H9 (cell line): ENCODE measurements around the gene PTPRN2. TPM values are rescaled to one million over a fixed set of nuclear protein-coding genes. Genes with fewer than 3 reads are reported as not detected.

Experiments used
- DNase-seq: peaks from one replicate; pipeline ENCODE4 v3.0.0-alpha.2; 2017
- H2AFZ ChIP-seq: one replicate; pipeline ENCODE4 v1.6.1; 2013; ENCODE audit warnings: mild to moderate bottlenecking, low read length, control low read depth, moderate library complexity
- H2AK5ac ChIP-seq: 2 replicates; pipeline ENCODE4 v1.6.1; 2013; ENCODE audit warnings: low read length, control low read depth, mixed read lengths; ENCODE audit not compliant: insufficient read length
- H2BK120ac ChIP-seq: one replicate; pipeline ENCODE4 v1.6.1; 2013; ENCODE audit warnings: low read depth, mild to moderate bottlenecking, low read length, control low read depth, inconsistent platforms; ENCODE audit not compliant: poor library complexity, severe bottlenecking
- H2BK12ac ChIP-seq: 2 replicates; pipeline ENCODE4 v1.6.1; 2013; ENCODE audit warnings: low read length, control low read depth, mixed read lengths, low read depth; ENCODE audit not compliant: insufficient read length
- H2BK15ac ChIP-seq: 2 replicates; pipeline ENCODE4 v1.6.1; 2013; ENCODE audit warnings: low read depth, low read length, control low read depth
- H2BK20ac ChIP-seq: one replicate; pipeline ENCODE4 v1.6.1; 2013; ENCODE audit warnings: low read depth, mild to moderate bottlenecking, low read length, control low read depth, inconsistent platforms; ENCODE audit not compliant: poor library complexity, severe bottlenecking
- H2BK5ac ChIP-seq: 2 replicates; pipeline ENCODE4 v1.6.1; 2013; ENCODE audit warnings: low read length, control low read depth, mixed read lengths; ENCODE audit not compliant: insufficient read length
- H3K14ac ChIP-seq: 2 replicates; pipeline ENCODE4 v1.6.1; 2013; ENCODE audit warnings: low read length, control low read depth; ENCODE audit not compliant: insufficient read depth
- H3K18ac ChIP-seq: 2 replicates; pipeline ENCODE4 v1.6.1; 2013; ENCODE audit warnings: low read depth, mild to moderate bottlenecking, mixed read lengths, low read length, control low read depth; ENCODE audit not compliant: insufficient read length
- H3K23ac ChIP-seq: 2 replicates; pipeline ENCODE4 v1.6.1; 2013; ENCODE audit warnings: low read length, control low read depth, mixed read lengths, low read depth; ENCODE audit not compliant: insufficient read length
- H3K23me2 ChIP-seq: 2 replicates; pipeline ENCODE4 v1.6.1; 2013; ENCODE audit warnings: low read depth, mild to moderate bottlenecking, mixed read lengths, low read length, control low read depth; ENCODE audit not compliant: insufficient read length, poor library complexity, severe bottlenecking
- H3K27ac ChIP-seq: 2 replicates; pipeline ENCODE4 v1.5.1; 2013; ENCODE audit warnings: low read length, control low read depth, mixed read lengths, low read depth; ENCODE audit not compliant: insufficient read length
- H3K27me3 ChIP-seq: 2 replicates; pipeline ENCODE4 v1.6.1; 2013; ENCODE audit warnings: low read length, control low read depth, inconsistent platforms; ENCODE audit not compliant: insufficient read depth
- H3K4ac ChIP-seq: 2 replicates; pipeline ENCODE4 v1.6.1; 2013; ENCODE audit warnings: low read depth, mild to moderate bottlenecking, control low read depth, inconsistent platforms, low read length, moderate library complexity
- H3K4me1 ChIP-seq: 2 replicates; pipeline ENCODE4 v1.6.1; 2013; ENCODE audit warnings: low read length, control low read depth, inconsistent platforms; ENCODE audit not compliant: insufficient read depth
- H3K4me2 ChIP-seq: 2 replicates; pipeline ENCODE4 v1.6.1; 2013; ENCODE audit warnings: low read length, control low read depth, mixed read lengths; ENCODE audit not compliant: insufficient read length, insufficient read depth
- H3K56ac ChIP-seq: 2 replicates; pipeline ENCODE4 v1.6.1; 2013; ENCODE audit warnings: low read depth, mild to moderate bottlenecking, mixed read lengths, low read length, control low read depth; ENCODE audit not compliant: insufficient read length
- H3K79me1 ChIP-seq: 2 replicates; pipeline ENCODE4 v1.6.1; 2013; ENCODE audit warnings: low read depth, mild to moderate bottlenecking, moderate library complexity, low read length, control low read depth, inconsistent platforms; ENCODE audit not compliant: insufficient read depth, poor library complexity, severe bottlenecking
- H3K79me2 ChIP-seq: 2 replicates; pipeline ENCODE4 v1.6.1; 2013; ENCODE audit warnings: low read length, control low read depth, inconsistent platforms; ENCODE audit not compliant: insufficient read depth
- H3K9ac ChIP-seq: 2 replicates; pipeline ENCODE4 v1.6.1; 2013; ENCODE audit warnings: low read length, control low read depth, mixed read lengths; ENCODE audit not compliant: insufficient read length; ENCODE audit errors: extremely low read depth
- H3K9me3 ChIP-seq: one replicate; pipeline ENCODE4 v1.6.1; 2013; ENCODE audit warnings: low read depth, low read length, inconsistent platforms; ENCODE audit not compliant: control insufficient read depth
- H3T11ph ChIP-seq: one replicate; pipeline ENCODE4 v1.6.1; 2013; ENCODE audit warnings: mild to moderate bottlenecking, low read length, control low read depth, inconsistent platforms
- H4K20me1 ChIP-seq: one replicate; pipeline ENCODE4 v1.6.1; 2013; ENCODE audit not compliant: control insufficient read depth, insufficient read length, insufficient read depth
- H4K5ac ChIP-seq: 2 replicates; pipeline ENCODE4 v1.6.1; 2013; ENCODE audit warnings: low read depth, mild to moderate bottlenecking, mixed read lengths, low read length, control low read depth; ENCODE audit not compliant: insufficient read length
- H4K8ac ChIP-seq: replicated peaks from 2 replicates; pipeline ENCODE4 v1.6.1; 2013; ENCODE audit warnings: low read length, control low read depth, mixed read lengths, low read depth; ENCODE audit not compliant: insufficient read length
- H4K91ac ChIP-seq: 2 replicates; pipeline ENCODE4 v1.6.1; 2013; ENCODE audit warnings: low read depth, mild to moderate bottlenecking, moderate library complexity, mixed read lengths, low read length, control low read depth; ENCODE audit not compliant: insufficient read length
- H3K27ac Mint-ChIP-seq, 3 experiments: 2 replicates in 2 of 3; 3 replicates in 1 of 3; pipeline ENCODE4 v1.8.0; 2020 to 2021; ENCODE audit warnings: mixed read lengths in 3 of 3, mild to moderate bottlenecking in 1 of 3, moderate library complexity in 1 of 3
- H3K27me3 Mint-ChIP-seq: 2 replicates; pipeline ENCODE4 v1.8.0; 2021; ENCODE audit warnings: low read depth, mild to moderate bottlenecking, moderate library complexity, mixed read lengths
- H3K36me3 Mint-ChIP-seq, 3 experiments: 2 replicates in 2 of 3; 3 replicates in 1 of 3; pipeline ENCODE4 v1.8.0; 2020 to 2021; ENCODE audit warnings: low read depth in 3 of 3, mixed read lengths in 3 of 3; ENCODE audit not compliant: insufficient read depth in 1 of 3
- H3K4me1 Mint-ChIP-seq, 2 experiments: 2 replicates each; pipeline ENCODE4 v1.8.0; 2020; ENCODE audit warnings: mixed read lengths in 2 of 2
- H3K4me3 Mint-ChIP-seq, 2 experiments: 2 replicates in 1 of 2; 3 replicates in 1 of 2; pipeline ENCODE4 v1.8.0; 2020 to 2021; ENCODE audit warnings: mild to moderate bottlenecking in 2 of 2, mixed read lengths in 2 of 2, moderate library complexity in 1 of 2
- H3K9me3 Mint-ChIP-seq, 2 experiments: 2 replicates in 1 of 2; 3 replicates in 1 of 2; pipeline ENCODE4 v1.8.0; 2020; ENCODE audit warnings: mild to moderate bottlenecking in 2 of 2, mixed read lengths in 2 of 2, moderate library complexity in 1 of 2
- WGBS: extraction: QIAGEN DNeasy Blood & Tissue Kit; methylation state at CpG from one replicate; pipeline ENCODE4 v1.1.7; 2013; ENCODE audit warnings: missing lambda C conversion rate, low lambda C conversion rate, mixed read lengths; ENCODE audit not compliant: insufficient read length; ENCODE audit errors: extremely low coverage; 5-methylcytosine and 5-hydroxymethylcytosine counted together
- total RNA-seq: library from RNA; stranded (reverse); gene quantifications from 2 replicates; pipeline ENCODE4 v1.2.1, GENCODE V29; 2021
- TF ChIP-seq, protein P1 (sequence below): fragments of 200-600 bp; sonication (generic); conservative IDR thresholded peaks from 3 replicates; pipeline ENCODE4 v1.8.0; 2021; ENCODE audit warnings: antibody characterized with exemption, mild to moderate bottlenecking

Gene PTPRN2
- total RNA-seq, 1 experiment from 2014 or later = 5.2 TPM

DNA sequence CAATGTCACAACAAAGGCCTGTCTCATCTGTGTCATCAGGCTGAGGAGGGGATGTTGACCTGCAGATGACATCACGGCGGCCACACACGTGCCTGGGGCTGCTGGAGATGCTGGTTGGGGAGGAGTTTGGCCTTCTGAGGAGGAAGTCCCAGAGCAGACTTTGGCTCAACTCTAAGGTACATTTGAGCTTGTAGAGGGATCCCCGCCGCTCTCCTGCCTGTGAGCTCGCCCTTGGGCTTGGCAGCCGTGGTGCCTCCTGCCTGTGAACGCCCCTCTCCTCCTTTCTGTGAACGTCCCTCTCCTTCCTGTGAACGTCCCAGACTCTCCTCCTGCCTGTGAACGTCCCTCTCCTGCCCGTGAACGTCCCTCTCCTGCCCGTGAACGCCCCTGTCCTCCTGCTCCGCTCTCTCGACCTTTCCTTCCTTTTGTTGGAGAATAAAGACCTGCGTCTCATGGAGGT lies 1074.4 kb downstream of the PTPRN2 start:
- Histone ChIP-seq H3K14ac (no peak overlapping the region), H2BK120ac (no peak overlapping the region), H3K18ac (peak overlapping the region; percentile 2), H3K4me1 (no peaks in the 10 kb centered on the region), H3K4me2 (no peak overlapping the region), H2AK5ac (no peak overlapping the region), H4K8ac (no peak overlapping the region), H3K23ac (no peak overlapping the region), H2BK5ac (no peak overlapping the region), H3K56ac (no peak overlapping the region), H3K27ac (no peak overlapping the region), H3K79me1 (no peaks in the 10 kb centered on the region), H3K9ac (no peak overlapping the region), H4K20me1 (no peaks in the 10 kb centered on the region), H2BK12ac (no peak overlapping the region), H3K23me2 (no peaks in the 10 kb centered on the region), H3K4ac (no peak overlapping the region), H3K79me2 (no peaks in the 10 kb centered on the region), H3K27me3 (no peaks in the 10 kb centered on the region), H2AFZ (no peak overlapping the region), H3T11ph (no peak overlapping the region), H3K9me3 (no peaks in the 10 kb centered on the region), H2BK20ac (no peak overlapping the region), H4K5ac (no peak overlapping the region), H4K91ac (no peak overlapping the region), H2BK15ac (no peak overlapping the region)
- peaks cover 0 to 3% (median 0%) of the 10 kb centered on the region in 3 experiments; a peak in 1 of 7 replicates for H3K36me3 Mint-ChIP-seq
- WGBS = no CpG with 5 or more reads among the region's 18 CpGs
- TF ChIP-seq, protein P1, sequence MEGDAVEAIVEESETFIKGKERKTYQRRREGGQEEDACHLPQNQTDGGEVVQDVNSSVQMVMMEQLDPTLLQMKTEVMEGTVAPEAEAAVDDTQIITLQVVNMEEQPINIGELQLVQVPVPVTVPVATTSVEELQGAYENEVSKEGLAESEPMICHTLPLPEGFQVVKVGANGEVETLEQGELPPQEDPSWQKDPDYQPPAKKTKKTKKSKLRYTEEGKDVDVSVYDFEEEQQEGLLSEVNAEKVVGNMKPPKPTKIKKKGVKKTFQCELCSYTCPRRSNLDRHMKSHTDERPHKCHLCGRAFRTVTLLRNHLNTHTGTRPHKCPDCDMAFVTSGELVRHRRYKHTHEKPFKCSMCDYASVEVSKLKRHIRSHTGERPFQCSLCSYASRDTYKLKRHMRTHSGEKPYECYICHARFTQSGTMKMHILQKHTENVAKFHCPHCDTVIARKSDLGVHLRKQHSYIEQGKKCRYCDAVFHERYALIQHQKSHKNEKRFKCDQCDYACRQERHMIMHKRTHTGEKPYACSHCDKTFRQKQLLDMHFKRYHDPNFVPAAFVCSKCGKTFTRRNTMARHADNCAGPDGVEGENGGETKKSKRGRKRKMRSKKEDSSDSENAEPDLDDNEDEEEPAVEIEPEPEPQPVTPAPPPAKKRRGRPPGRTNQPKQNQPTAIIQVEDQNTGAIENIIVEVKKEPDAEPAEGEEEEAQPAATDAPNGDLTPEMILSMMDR = no peak
- peaks cover 6 to 10% of the 10 kb centered on the region in 2 experiments; a peak in 3 of 4 replicates for H3K4me1 Mint-ChIP-seq
- peaks cover 0 to 7% of the 10 kb centered on the region in 2 experiments; a peak in 2 of 5 replicates for H3K9me3 Mint-ChIP-seq
- H3K27ac Mint-ChIP-seq = no peak overlapping the region
- peaks cover 86% of the 10 kb centered on the region for H3K27me3 Mint-ChIP-seq
- no peak overlapping the region for H3K4me3 Mint-ChIP-seq
- DNase-seq = no peak
